Measurements from ENCODE around the gene TPP2.

Gene TPP2

DNA sequence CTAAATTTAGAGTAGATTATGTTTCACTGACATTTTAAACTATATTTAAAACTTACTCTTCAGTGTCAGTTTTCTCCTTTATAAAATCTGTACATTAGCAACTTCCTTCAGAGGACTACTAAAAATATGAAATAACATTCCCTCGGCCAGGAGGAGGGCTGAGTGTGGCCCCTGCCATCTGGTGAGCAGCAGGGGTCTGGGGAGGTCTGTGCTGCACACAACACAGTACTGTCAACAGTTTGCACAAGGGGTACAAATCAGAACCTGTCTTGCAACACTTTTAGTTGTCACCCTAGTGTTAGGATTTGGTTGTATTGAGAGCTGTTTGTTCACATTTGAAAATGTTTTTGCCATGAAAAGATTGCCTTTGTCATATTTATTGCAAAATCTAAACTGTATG lies 48.9 kb downstream of the TPP2 start:
- no peaks in the 10 kb centered on the region for H3K27me3 Mint-ChIP-seq (ENCODE audit: low read depth)
- H3K36me3 Mint-ChIP-seq (ENCODE audit: low read depth) = peaks cover 63% of the 10 kb centered on the region
- H3K4me3 Mint-ChIP-seq = no peak overlapping the region
- H3K9me3 Mint-ChIP-seq = no peaks in the 10 kb centered on the region
- TF ChIP-seq, protein P1, sequence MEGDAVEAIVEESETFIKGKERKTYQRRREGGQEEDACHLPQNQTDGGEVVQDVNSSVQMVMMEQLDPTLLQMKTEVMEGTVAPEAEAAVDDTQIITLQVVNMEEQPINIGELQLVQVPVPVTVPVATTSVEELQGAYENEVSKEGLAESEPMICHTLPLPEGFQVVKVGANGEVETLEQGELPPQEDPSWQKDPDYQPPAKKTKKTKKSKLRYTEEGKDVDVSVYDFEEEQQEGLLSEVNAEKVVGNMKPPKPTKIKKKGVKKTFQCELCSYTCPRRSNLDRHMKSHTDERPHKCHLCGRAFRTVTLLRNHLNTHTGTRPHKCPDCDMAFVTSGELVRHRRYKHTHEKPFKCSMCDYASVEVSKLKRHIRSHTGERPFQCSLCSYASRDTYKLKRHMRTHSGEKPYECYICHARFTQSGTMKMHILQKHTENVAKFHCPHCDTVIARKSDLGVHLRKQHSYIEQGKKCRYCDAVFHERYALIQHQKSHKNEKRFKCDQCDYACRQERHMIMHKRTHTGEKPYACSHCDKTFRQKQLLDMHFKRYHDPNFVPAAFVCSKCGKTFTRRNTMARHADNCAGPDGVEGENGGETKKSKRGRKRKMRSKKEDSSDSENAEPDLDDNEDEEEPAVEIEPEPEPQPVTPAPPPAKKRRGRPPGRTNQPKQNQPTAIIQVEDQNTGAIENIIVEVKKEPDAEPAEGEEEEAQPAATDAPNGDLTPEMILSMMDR (IDR thresholded peaks at IDR 0.05; ENCODE audit: unreplicated experiment in 3 of 3) = no peak
- H3K4me1 Mint-ChIP-seq = no peaks in the 10 kb centered on the region
- H3K27ac Mint-ChIP-seq = no peak overlapping the region

DNA sequence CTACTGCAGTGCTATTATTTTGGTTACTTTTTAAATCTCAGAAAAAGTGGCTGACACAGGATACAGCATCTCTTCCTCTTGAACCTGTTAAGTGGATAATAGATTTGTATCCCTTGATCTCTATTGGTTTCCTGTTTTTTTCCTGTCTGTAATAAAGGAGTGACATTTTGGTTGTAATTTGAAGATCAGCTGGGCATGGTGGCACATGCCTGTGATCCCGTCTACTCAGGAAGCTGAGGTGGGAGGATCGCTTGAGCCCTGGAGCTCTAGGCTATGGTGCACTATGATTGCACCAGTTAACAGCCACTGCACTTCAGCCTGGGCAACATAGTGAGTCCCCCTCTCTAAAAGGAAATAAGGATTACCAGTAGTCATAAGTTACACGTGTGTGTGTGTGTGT lies 51.3 kb downstream of the TPP2 start:
- Mint-ChIP-seq H3K27ac (no peak overlapping the region), H3K4me1 (no peaks in the 10 kb centered on the region), H3K27me3 (ENCODE audit: low read depth) (no peaks in the 10 kb centered on the region), H3K4me3 (no peak overlapping the region), H3K36me3 (ENCODE audit: low read depth) (peaks cover 66% of the 10 kb centered on the region), H3K9me3 (no peaks in the 10 kb centered on the region)
- TF ChIP-seq, protein P1 (IDR thresholded peaks at IDR 0.05; ENCODE audit: unreplicated experiment in 3 of 3) = no peak

DNA sequence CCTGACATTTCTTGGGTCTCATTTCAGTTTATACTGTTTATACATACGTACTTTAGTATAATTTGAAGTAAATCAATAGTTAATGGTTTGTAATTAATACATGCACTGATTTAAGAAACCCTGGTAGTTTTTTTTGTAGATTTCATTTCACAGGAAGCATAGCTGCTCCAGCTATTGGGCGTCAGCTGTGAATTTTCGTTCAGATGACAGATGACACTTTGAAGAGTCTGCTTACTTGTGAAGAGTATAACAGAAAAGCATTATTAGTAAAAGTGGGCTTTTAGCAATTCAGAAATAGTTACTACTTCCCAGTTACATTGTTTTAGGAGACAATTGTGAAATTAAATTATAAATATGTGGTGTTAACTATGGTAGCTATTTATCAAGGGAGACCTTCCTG lies 53.7 kb downstream of the TPP2 start:
- Mint-ChIP-seq H3K27ac (no peak overlapping the region), H3K9me3 (no peaks in the 10 kb centered on the region), H3K36me3 (ENCODE audit: low read depth) (peaks cover 50% of the 10 kb centered on the region), H3K4me1 (no peaks in the 10 kb centered on the region), H3K27me3 (ENCODE audit: low read depth) (no peaks in the 10 kb centered on the region), H3K4me3 (no peak overlapping the region)
- TF ChIP-seq, protein P1 (IDR thresholded peaks at IDR 0.05; ENCODE audit: unreplicated experiment in 3 of 3) = no peak

DNA sequence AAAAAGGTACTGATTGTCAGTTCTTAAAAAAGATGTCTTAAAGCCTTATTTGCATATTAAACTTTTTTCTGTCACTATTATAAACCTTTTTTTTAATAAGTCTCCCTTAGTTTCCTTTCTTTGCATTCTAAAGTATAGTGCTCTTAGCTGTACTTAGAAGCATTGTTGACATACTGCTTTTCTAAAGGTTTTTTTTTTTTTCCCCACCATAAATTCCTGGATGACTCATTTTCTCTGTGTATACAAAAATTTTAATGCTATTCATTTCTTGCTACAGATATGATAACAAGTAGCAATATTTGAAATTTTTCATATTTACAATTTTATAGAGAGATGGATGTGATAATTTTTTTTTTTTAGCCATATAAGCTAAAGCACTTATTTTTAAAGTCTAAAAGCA lies 54.6 kb downstream of the TPP2 start:
- no peaks in the 10 kb centered on the region for H3K9me3 Mint-ChIP-seq
- peaks cover 45% of the 10 kb centered on the region for H3K36me3 Mint-ChIP-seq (ENCODE audit: low read depth)
- H3K27ac Mint-ChIP-seq = no peak overlapping the region
- TF ChIP-seq, protein P1 (IDR thresholded peaks at IDR 0.05; ENCODE audit: unreplicated experiment in 3 of 3) = no peak
- H3K4me3 Mint-ChIP-seq = no peak overlapping the region
- H3K27me3 Mint-ChIP-seq (ENCODE audit: low read depth) = no peaks in the 10 kb centered on the region
- no peaks in the 10 kb centered on the region for H3K4me1 Mint-ChIP-seq

DNA sequence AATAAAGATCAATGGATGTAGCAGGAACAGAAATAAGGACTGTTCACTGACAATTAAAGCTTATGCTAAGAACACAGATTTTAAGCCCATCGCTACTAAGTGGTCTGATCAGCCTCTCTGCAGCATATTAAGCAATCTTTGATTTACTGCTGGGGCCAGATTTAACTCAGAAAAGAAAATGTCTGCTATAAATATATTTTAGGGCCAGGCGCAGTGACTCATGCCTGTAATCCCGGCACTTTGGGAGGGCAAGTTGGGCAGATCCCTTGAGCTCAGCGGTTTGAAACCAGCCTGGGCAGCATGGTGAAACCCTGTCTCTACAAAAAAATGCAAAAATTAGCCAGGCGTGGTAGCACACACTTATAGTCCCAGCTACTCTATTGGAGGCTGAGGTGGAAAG lies 55.1 kb downstream of the TPP2 start:
- peaks cover 42% of the 10 kb centered on the region for H3K36me3 Mint-ChIP-seq (ENCODE audit: low read depth)
- no peaks in the 10 kb centered on the region for H3K27me3 Mint-ChIP-seq (ENCODE audit: low read depth)
- TF ChIP-seq, protein P1 (IDR thresholded peaks at IDR 0.05; ENCODE audit: unreplicated experiment in 3 of 3) = no peak
- H3K9me3 Mint-ChIP-seq = no peaks in the 10 kb centered on the region
- H3K4me3 Mint-ChIP-seq = no peak overlapping the region
- no peak overlapping the region for H3K27ac Mint-ChIP-seq
- no peaks in the 10 kb centered on the region for H3K4me1 Mint-ChIP-seq

DNA sequence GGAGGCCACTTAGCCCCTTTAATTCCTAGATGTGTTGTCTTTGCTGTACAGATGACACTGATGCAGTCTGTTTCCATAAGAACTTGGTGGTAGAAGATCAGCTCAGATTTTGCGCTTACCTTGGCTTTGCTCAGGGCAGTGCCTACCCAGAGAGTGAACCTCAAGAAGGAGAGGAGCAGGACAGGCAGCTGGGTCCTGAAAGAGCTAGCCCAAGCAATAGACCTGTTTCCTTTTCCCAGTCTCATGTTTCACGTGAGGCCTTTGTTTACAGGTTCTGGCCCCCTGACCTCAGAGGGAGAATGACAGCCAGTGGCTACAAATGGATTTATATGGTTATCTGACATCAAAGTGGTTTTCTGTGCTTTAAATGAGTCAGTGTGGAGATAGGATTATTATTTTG lies 58.0 kb downstream of the TPP2 start:
- Mint-ChIP-seq H3K4me3 (no peak overlapping the region), H3K27ac (no peak overlapping the region), H3K9me3 (peaks cover 18% of the 10 kb centered on the region)

More for the DNA sequence above, 58.0 kb downstream of the TPP2 start:
- no peaks in the 10 kb centered on the region for H3K4me1 Mint-ChIP-seq
- no peaks in the 10 kb centered on the region for H3K27me3 Mint-ChIP-seq (ENCODE audit: low read depth)
- peaks cover 44% of the 10 kb centered on the region for H3K36me3 Mint-ChIP-seq (ENCODE audit: low read depth)
- TF ChIP-seq, protein P1 (IDR thresholded peaks at IDR 0.05; ENCODE audit: unreplicated experiment in 3 of 3) = no peak
